Measurements from ENCODE around the gene DYNAP.

The DYNAP gene

GRCh38 chr18:54641734-54642133, 50.7 kb downstream of the DYNAP start:
- DNase-seq, result no peak

GRCh38 chr18:54647176-54647575, 56.1 kb downstream of the DYNAP start:
- peak in 1 of 4 experiments; percentile 3 for DNase-seq

Measured in suppressor macrophage (primary cell).